Measurements from ENCODE around the gene IFI27L2.

- TF ChIP-seq, protein P1, sequence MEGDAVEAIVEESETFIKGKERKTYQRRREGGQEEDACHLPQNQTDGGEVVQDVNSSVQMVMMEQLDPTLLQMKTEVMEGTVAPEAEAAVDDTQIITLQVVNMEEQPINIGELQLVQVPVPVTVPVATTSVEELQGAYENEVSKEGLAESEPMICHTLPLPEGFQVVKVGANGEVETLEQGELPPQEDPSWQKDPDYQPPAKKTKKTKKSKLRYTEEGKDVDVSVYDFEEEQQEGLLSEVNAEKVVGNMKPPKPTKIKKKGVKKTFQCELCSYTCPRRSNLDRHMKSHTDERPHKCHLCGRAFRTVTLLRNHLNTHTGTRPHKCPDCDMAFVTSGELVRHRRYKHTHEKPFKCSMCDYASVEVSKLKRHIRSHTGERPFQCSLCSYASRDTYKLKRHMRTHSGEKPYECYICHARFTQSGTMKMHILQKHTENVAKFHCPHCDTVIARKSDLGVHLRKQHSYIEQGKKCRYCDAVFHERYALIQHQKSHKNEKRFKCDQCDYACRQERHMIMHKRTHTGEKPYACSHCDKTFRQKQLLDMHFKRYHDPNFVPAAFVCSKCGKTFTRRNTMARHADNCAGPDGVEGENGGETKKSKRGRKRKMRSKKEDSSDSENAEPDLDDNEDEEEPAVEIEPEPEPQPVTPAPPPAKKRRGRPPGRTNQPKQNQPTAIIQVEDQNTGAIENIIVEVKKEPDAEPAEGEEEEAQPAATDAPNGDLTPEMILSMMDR (conservative IDR thresholded peaks at IDR 0.05 in 1 of 2, IDR thresholded peaks at IDR 0.05 in 1 of 2; ENCODE audit: low read depth in 1 of 2, low read length in 2 of 2), result no peak
- no peak for TF ChIP-seq EZH2 (IDR thresholded peaks at IDR 0.05; ENCODE audit: low read length, missing control alignments)
These were observed 13.4 kb upstream of the IFI27L2 start for GRCh38 chr14:94142836-94143235.
